Measurements from ENCODE around the gene CTBS. TPM values are rescaled to one million over a fixed set of nuclear protein-coding genes. Genes with fewer than 3 reads are reported as not detected.
A peak's percentile ranks its signal among the peaks of the same experiment; 100 is the strongest.
"Not testable (repeated sequence)": the region's sequence is repeated elsewhere in the genome, so short reads cannot be mapped to it uniquely, and the experiment has no call there.

CTBS gene
- polyA plus RNA-seq, 4 donors: 23.1 to 35.1 (median 29.8) TPM

DNA sequence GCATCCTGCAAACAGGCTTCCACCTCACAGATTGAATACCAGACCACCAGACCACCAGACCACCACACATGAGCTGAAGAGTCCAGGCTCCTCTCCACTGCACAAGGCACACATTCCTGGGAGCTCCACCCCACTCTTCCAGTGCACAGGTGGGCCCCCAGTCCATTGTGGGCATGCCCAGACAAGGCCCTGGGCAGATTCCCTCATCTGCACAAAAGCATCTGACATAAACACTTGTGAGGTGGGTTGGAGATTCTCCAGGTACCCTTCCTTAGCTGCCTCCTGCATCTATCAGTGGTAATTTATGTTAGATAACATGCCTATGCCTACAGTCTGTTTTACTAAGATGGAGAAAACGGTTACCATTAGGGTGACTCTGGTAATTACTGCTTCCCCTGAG is 11.6 kb upstream of the CTBS start:
- DNase-seq (ENCODE audit: low read depth in 4 of 4, low spot score in 3 of 4): no peak

DNA sequence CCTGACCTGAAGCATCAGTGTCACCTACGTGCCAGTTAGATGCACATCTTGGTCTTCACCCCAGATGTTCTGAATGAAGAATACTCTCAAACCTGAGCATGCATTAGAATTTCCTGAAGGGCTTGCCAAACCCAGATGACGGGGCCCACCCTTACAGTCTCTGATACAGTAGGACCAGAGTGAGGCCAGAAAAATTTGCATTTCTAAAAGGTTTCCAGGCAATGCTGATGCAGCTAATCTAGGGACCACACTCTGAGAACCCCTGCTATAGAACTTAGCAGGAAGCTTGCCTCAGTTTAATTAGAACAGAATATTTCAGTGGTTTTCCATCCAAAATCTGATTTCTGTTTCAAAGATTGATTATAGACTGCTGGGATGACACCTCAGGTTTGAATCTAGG is 9.9 kb upstream of the CTBS start:
- no peak for DNase-seq (ENCODE audit: low read depth in 4 of 4, low spot score in 3 of 4)

DNA sequence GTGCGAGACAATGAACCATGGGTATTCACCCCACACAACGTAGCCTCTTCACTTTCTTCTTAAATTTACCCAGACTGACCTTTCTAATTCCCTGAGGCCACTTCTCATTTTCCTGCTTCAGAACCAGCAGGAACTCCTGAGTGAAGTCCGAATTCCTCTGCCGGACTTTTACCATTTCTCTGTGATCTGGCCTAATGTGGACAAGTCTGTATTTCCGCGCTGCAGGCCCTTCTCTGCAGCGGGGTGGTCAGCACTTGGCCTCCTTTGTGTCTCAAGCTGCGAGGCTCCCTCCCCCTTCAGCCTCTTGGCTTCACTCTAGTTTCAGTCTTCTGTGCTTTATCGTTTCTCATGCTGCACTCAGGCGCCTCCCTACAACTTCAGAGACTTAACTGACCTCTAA is 9.4 kb upstream of the CTBS start:
- DNase-seq (ENCODE audit: low read depth in 4 of 4, low spot score in 3 of 4): peak in 2 of 4 donors; percentile 10 to 16

DNA sequence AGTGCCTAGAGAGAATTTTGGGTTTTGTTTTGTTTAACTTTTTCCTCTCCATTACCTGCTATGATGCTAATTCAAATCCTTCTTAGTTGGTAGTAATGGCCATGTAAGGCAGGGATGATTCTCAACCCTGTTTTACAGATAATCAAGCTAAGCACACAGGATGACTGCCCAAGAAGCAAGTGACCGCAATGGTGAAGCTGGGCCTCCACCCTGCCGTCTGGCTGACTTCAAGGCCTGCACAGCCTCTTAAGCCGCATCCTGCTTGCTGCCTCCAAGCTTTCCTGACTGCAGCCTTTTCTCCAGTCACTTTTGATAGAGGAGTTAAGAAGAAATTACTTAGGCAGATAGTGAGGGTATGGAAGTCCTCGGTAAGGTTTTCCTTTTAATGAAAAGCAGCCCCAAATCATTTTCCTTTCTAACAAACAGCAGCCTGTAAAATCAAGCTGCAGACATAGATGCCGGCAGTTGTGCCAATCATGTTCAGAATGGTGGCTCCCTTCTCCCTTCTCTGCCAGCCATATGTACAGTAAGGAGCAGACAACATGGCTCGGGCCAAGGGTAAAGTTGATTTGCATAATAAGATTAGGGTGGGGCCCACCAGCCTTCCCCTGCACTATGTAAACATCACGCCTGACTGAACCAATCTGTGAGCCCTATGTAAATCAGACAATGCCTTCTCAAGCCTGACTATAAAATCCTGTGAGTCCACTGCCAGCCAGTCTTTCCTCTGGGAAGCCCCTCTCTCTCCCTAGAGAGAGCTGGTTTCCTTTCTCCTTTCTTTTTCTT is 8.8 kb upstream of the CTBS start:
- DNase-seq (ENCODE audit: low read depth in 4 of 4, low spot score in 3 of 4): peak in 2 of 4 donors; percentile 38 to 49

DNA sequence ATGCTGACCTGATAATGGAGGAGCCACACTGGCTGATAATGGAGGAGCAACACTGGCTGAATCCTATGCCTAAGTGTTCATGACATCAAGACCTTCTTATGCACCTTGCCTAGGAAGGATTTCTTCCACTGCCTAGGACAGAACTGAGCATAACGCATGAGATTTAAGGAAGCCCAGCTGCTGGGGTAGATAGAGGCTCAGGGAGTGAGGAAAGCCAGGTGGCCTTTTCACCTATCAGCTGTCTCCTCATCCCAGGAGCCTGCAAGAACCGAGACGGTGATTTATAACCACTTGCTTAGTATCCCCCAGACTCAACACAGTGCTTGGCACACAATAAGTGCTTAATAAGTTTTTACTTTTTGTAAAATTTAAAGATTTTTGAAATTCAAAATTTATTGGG is 7.4 kb upstream of the CTBS start:
- DNase-seq (ENCODE audit: low read depth in 4 of 4, low spot score in 3 of 4): no peak

DNA sequence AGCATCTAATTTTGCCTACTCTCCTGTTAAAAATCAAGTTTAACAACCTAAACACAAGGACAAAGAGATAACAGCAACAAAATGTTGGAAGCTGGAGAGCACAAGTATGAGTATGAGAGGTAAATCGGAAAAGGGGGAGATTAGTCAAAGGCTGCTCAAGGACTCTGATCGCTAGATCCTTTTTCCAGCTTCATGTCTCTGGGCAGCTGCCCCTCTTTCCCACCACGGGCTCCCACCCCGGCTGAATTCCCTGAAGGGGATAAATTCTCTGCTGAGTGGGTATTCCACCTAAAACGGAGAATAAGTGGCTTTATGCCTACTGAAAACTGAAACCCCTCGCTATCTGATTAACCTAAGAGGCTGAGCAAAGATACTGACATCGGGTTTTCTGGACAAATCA is 696 bp upstream of the CTBS start:
- no peak for DNase-seq (ENCODE audit: low read depth in 4 of 4, low spot score in 3 of 4)

DNA sequence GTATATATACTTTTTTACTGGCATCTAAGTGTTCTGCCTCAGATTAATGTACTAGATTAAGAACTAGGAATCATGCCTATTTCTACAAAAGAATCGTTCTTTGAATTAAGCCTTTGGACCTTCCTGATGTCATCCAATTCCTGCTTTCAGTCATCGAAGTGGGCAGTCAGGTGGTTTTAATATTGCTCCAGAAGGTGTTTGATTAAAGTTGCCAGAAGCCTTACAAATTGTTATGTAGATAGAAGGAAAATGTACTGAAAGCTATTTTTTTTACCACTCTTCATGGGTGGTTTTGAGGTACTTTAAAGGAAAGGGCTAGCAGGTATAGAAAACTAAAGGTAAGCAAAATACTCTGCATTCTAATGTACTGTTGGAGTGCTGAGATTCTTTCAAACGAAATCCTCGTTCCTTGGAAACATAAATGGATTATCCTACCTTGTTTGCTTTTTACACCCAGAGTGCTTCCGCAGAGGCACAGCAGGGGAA is 716 bp downstream of the CTBS start:
- peak in 1 of 4 donors; percentile 2 for DNase-seq (ENCODE audit: low read depth in 4 of 4, low spot score in 3 of 4)

DNA sequence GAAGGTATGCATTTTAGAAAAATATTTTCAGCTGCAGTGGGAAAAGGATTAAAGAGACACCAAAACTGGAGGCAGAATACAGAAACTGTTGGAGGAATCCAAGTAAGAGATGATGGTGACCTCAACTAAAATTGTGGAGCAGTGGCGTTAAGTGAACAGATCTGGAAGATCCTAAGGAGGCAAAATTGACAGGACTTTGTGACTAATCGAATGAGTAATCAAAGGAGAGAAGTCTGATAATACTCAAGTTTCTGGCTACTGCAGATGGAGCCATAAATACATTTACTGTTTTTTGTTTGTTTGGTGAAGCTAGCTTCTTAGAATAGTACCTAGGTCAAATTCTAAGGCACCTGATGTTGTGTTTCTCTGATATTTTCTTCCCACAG is 3.1 kb downstream of the CTBS start:
- no peak for DNase-seq (ENCODE audit: low read depth in 4 of 4, low spot score in 3 of 4)

DNA sequence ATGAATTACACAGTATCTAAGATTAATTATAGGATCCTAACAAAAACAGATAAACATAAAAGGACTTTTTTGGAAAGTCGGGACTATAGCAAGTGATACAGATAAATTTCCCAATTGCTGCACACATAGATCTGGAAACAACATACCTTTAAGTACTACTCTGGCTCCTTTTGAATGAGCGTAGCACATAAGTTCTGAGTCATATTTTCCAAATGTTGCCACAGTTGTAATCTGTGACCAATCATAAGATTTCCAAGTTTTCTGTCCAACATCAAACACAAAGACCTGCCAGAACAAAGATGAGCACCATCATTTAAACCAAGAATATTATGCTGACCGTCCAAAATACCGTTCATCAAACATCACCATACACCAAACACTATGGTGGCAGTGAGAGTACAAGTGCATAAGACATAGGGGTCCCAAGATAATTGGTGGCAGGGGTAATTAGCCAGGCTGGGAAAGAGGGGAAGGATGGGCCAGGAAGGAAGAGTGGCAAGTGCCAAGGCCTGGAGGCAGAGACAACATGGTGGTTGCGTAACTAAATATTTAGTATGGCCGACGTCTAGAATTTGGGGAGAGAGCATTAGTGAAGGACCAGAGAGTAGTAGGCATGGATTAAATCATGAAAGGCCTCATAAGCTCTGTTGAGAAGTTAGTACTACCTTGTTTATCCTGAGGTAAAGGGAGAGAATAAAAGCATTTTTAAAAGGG is 3.6 kb downstream of the CTBS start:
- no peak for DNase-seq (ENCODE audit: low read depth in 4 of 4, low spot score in 3 of 4)

DNA sequence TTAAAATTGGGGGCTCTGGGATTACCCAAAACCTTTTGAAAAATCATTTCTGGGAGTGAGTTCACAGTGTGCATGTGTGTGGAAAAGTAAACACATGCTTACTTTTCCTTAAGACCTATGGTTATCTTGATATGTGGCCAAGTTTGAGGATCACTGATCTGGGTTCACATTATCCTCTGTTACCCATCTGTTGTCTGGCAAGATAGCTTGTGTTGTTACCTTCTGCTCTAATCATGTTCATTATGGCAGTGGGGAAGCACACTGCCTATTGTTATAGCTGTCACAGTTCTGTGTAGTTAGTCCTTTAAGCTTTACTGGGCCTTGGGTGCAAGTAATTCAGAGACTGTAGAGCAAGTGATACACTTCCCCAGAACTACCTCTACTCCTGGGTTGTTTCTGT is 5.0 kb downstream of the CTBS start:
- no peak for DNase-seq (ENCODE audit: low read depth in 4 of 4, low spot score in 3 of 4)

DNA sequence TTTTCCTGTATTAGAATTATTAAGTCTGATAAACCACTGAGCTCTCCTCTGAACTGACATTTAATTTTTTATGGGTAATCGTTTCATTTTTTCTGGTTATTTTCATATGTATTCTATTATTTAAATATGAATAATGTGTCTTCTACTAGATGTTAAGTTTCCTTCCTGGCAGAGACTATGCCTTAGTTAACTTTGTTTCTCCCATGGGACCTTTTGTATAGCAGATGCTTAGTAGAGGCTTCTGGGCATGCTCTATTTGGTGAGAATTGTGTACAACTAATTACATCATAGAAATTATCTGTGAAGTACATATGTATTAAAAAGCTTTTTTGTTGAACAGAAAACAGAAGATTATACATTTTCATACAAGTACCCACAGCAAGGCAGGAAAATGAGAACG is 23.4 kb downstream of the CTBS start:
- no peak for DNase-seq (ENCODE audit: low read depth in 4 of 4, low spot score in 3 of 4)

DNA sequence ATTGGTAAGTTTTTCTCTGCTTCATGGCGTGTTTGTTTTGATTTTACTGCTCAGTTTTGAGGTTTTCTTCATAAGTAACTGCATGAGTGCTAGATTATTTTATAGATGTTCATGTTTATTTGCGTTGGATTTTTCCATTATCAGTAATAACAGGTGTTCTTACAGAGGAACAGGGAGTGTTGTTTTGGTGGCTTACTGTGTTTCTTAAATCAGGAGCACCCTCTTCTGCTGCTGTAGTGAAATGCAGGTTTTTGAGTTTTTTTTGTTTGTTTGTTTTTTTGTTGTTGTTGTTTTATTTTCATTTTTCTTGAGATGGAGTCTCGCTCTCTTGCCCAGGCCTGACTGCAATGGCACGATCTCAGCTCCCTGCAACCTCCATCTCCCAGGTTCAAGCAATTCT is 32.6 kb downstream of the CTBS start:
- DNase-seq (ENCODE audit: low read depth in 4 of 4, low spot score in 3 of 4): no peak

DNA sequence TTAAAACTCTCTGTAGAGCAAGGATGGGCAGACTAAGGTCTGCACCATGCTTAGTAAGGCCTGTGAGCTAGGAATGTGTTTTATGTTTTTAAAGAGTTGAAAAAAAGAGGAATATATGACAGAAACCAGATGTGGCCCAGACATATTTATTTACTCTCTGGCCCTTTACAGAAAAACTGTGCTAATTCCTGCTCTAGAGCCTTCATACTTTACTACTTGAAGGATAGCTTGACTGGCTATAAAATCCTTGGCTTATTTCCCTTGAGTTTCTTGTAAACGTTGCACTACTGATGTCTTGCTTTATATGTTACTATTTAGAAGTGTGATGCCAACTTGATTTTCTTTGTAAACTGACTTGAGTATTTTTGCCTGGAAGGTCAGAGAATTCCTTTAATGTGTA is 33.5 kb downstream of the CTBS start:
- peak; percentile 3 to 35 (median 18) for DNase-seq (ENCODE audit: low read depth in 4 of 4, low spot score in 3 of 4)

DNA sequence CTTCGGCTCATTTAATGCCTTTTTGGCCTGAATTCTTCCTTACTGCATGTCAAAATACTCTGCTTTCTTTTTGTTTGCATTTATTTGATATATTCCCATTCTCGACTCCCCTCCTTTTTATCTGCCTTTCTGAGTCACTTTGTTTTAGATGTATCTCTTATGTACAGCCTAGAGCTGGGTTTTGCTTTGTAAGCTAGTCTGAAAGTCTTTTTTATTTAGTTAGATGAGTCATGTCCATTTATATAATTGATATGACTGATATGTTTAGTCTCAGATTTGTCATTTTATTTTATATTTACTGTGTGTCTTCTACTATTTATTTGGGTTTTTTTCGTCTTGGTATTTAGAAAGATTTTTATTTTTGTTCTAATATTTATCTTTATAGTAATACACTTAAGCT is 34.3 kb downstream of the CTBS start:
- no peak for DNase-seq (ENCODE audit: low read depth in 4 of 4, low spot score in 3 of 4)

DNA sequence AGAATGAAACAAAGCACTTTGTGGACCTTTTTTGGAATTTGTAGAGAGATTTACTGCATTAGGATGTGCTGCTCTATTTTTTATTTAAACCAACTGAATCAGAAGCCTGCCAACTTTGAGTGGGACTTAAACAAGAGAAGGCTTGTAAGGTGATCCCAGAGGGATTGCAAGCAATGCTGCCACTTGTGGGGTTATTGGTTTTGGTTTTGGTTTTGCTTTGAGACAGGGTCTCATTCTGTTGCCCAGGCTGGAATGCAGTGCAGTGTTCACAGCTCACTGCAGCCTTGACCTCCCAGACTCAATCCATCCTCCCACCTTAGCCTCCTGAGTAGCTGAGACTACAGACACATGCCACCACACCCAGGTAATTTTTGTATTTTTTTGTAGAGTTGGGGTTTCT is 35.6 kb downstream of the CTBS start:
- no peak for DNase-seq (ENCODE audit: low read depth in 4 of 4, low spot score in 3 of 4)

DNA sequence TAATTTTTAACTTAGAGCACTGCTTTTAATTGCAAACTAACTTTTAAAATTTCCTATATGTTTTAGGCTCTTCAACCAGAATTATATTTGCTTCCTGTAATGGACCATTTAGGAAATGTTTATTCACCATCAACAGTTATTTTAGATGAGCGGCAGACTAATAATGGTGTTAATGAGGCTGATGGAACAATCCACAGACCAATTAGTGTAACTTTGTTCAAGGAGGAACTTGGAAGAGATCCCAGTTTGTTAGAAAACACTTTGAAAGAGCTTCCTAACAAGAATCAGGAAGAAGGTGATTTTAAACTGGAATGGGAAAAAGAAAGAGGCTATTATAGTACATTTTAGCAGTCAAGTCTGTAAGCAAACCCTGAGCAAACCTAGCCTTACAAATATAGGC is 48.5 kb downstream of the CTBS start:
- no peak for DNase-seq (ENCODE audit: low read depth in 4 of 4, low spot score in 3 of 4)

DNA sequence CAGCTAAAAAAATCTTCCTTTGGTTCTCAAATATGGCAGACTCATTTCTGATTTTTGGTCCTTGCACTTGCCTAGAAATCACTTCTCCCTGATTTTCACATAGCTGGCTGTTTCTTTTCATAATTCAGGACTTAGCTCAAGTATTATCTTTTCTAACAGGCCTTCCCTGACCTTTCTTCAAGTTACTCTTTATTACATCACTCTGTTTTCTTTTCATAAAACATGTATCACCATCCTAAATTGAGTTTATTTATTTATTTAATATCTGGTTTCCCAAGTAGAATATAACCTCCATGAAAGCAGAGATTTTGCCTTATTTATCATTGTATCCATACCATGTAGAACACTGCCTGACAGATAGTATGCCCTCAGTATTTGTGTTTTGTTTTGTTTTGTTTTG is 49.6 kb downstream of the CTBS start:
- no peak for DNase-seq (ENCODE audit: low read depth in 4 of 4, low spot score in 3 of 4)

DNA sequence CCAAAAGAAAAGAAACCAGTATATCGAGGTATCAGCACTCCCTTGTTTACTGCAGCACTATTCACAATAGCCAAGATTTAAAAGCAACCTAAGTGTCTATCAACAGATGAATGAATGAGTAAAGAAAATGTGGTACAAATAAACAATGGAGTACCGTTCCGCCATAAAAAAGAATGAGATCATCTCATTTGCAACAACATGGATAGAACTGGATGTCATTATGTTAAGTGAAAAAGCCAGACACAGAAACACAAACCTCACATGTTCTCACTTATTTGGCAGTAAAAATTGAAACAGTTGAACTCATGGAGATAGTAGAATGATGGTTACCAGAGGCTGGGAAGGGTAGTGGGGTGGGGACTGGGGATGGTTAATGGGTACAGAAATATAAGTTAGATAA is 63.6 kb downstream of the CTBS start:
- no peak for DNase-seq (ENCODE audit: low read depth in 4 of 4, low spot score in 3 of 4)

DNA sequence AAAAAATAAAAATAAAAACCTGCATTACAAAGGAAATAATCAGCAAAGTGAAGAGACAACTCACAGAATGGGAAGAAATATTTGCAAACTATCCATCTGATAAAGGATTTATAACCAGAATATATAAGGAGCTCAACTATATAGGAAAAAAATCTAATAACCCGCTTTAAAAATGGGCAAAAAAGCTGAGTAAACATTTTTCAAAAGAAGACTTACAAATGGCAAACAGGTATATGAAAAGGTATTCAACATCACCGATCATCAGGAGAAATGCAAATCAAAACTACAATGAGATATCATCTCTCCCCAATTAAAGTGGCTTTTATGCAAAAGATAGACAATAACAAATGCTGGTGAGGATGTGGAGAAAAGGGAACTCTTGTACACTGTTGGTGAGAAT is 64.1 kb downstream of the CTBS start:
- no peak for DNase-seq (ENCODE audit: low read depth in 4 of 4, low spot score in 3 of 4)

DNA sequence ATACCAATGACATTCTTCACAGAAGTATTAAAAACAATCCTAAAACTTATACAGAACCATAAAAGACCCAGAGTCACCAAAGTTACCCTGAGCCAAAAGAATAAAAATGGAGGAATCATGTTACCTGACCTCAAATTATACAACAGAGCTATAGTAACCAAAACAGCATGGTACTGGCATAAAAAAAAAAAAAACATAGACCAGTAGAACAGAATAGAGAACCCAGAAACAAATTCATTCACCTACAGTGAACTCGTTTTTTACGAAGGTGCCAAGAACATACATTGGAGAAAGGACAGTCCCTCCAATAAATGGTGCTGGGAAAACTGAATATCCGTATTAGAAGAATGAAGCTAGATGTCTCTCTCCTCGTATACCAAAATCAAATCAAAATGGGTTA is 65.2 kb downstream of the CTBS start:
- DNase-seq (ENCODE audit: low read depth in 4 of 4, low spot score in 3 of 4): no peak

DNA sequence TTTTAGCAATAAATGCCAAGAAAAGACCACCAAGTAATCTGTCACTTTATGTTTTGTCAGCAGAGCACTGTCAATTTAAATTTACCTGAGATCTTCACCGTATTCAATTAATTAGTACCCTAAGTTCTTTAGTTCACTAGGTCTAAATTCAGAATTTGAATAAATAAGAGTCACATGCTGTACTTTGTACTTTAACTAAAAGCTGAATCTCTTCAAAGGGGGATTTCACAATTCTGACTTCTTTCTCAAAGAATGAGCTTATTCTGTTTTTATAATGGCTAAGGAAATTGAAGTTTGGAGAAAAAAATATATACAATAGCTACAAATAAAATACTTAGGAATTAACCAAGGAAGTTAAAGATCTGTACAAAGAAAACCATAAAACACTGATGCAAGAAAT is 65.7 kb downstream of the CTBS start:
- DNase-seq (ENCODE audit: low read depth in 4 of 4, low spot score in 3 of 4): no peak

DNA sequence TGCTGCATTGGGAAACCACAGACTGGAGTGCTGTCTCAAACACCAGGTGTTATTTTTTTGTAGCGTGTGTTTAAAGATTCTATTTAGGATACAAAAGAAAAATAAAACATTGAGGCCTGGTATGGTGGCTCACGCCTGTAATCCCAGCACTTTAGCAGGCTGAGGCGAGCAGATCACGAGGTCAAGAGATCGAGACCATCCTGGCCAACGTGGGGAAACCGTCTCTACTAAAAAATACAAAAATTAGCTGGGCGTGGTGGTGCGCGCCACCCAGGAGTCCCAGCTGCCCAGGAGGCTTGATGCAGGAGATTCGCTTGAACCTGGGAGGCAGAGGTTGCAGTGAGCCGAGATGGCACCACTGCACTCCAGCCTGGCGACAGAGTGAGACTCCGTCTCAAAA is 66.4 kb downstream of the CTBS start:
- DNase-seq (ENCODE audit: low read depth in 4 of 4, low spot score in 3 of 4): not testable (repeated sequence)
